DND-41 (cell line): ENCODE measurements around the gene MAGI1.

Experiments used
- ATAC-seq: fragments of 200-7000 bp; cut with Tn5 transposase; 3 replicates; pipeline ENCODE4 v1.9.1; 2021; ENCODE audit warnings: low read depth; ENCODE audit not compliant: insufficient read depth
- DNase-seq: peaks from one replicate; pipeline ENCODE4 v3.0.0-alpha.2; 2020
- H2AFZ ChIP-seq: 2 replicates; pipeline ENCODE4 v1.6.0; 2012; ENCODE audit warnings: low read depth, low read length
- H3K27ac ChIP-seq: 2 replicates; pipeline ENCODE4 v1.5.1; 2012; ENCODE audit warnings: low read length, inconsistent platforms
- H3K27me3 ChIP-seq: fragments of 200-600 bp; sonication (generic); 2 replicates; pipeline ENCODE4 v1.6.0; 2012; ENCODE audit warnings: low read length, mild to moderate bottlenecking, inconsistent platforms; ENCODE audit not compliant: insufficient read depth, poor library complexity
- H3K36me3 ChIP-seq: 2 replicates; pipeline ENCODE4 v1.5.1; 2012; ENCODE audit warnings: low read length, inconsistent platforms; ENCODE audit not compliant: insufficient read depth
- H3K4me1 ChIP-seq: 2 replicates; pipeline ENCODE4 v1.5.1; 2012; ENCODE audit warnings: mild to moderate bottlenecking, low read length; ENCODE audit not compliant: insufficient read depth
- H3K4me2 ChIP-seq: 2 replicates; pipeline ENCODE4 v1.6.0; 2012; ENCODE audit warnings: mild to moderate bottlenecking, moderate library complexity, low read length, inconsistent platforms; ENCODE audit not compliant: insufficient read depth
- H3K4me3 ChIP-seq, 2 experiments: fragments of 200-600 bp in 1 of 2; shearing (Covaris generic) in 1 of 2; 2 replicates each; pipeline ENCODE4 v1.5.1; 2012 to 2016; ENCODE audit warnings: inconsistent platforms in 2 of 2, low read length in 2 of 2, mild to moderate bottlenecking in 2 of 2, low read depth in 1 of 2, moderate library complexity in 1 of 2
- H3K79me2 ChIP-seq: 2 replicates; pipeline ENCODE4 v1.6.0; 2012; ENCODE audit warnings: low read length, inconsistent platforms; ENCODE audit not compliant: insufficient read depth
- H3K9ac ChIP-seq: 2 replicates; pipeline ENCODE4 v1.6.0; 2012; ENCODE audit warnings: low read depth, mild to moderate bottlenecking, inconsistent platforms, low read length, moderate library complexity
- H3K9me3 ChIP-seq: 2 replicates; pipeline ENCODE4 v1.5.1; 2012; ENCODE audit warnings: low read length, moderate library complexity, mild to moderate bottlenecking, inconsistent platforms; ENCODE audit not compliant: insufficient read depth, severe bottlenecking
- H4K20me1 ChIP-seq: 2 replicates; pipeline ENCODE4 v1.6.0; 2012; ENCODE audit warnings: low read length; ENCODE audit not compliant: insufficient read depth
- EZH2 ChIP-seq: IDR thresholded peaks from 3 replicates; pipeline ENCODE4 v1.6.1; 2012; ENCODE audit warnings: borderline replicate concordance, low read depth, mild to moderate bottlenecking, moderate library complexity, low read length, inconsistent platforms; ENCODE audit not compliant: severe bottlenecking
- TF ChIP-seq, protein P1 (sequence below): IDR thresholded peaks from 2 replicates; pipeline ENCODE4 v1.5.1; 2012; ENCODE audit warnings: borderline replicate concordance, low read length, moderate library complexity, mild to moderate bottlenecking; ENCODE audit not compliant: poor library complexity, severe bottlenecking; ENCODE audit errors: extremely low read depth

Gene MAGI1

DNA sequence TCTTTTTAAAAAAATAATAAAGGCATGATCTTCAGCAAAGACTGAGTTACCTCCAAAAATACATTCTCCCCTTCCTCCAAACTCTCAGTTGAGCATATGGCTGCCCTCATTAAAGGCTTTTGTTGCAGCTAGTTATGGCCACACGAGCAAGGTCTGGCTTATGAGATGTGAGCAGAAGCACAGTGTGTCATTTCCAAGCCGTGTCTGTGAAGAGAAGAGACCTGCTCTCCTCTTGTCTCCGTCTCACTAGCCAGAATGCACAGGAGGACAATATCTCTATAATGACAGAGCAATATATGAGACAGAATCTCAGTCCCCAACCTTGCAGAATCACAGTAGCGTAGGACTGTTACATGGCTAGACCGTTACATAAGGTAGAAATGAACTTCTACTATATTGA lies 152.3 kb downstream of the MAGI1 start:
- no peak for DNase-seq
- H3K79me2 ChIP-seq: no peaks in the 10 kb centered on the region

DNA sequence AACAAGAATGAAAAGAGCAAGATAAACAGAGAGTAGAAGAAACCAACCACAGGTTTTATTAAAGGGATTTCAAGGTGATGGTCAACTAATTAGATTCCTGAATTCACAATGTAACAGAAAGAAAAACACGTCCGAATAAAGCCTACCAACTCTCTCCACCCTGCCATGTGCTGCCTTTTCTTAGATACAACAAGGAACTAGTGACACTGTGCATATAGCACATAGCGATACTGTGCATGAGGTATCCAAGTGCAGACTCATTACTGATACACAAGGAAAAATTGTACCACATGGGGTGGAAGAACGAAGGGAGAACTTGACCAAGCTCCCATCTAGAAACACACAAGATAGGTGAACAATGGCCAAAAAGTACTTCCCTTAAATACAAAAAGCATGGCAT lies 154.6 kb downstream of the MAGI1 start:
- no peak overlapping the region for H3K4me2 ChIP-seq
- no peak overlapping the region for H3K4me3 ChIP-seq
- no peaks in the 10 kb centered on the region for H3K79me2 ChIP-seq
- no peak overlapping the region for H3K27ac ChIP-seq
- H3K4me1 ChIP-seq: no peaks in the 10 kb centered on the region
- no peaks in the 10 kb centered on the region for H3K27me3 ChIP-seq
- ATAC-seq: no peak
- DNase-seq: no peak
- no peaks in the 10 kb centered on the region for H4K20me1 ChIP-seq
- no peaks in the 10 kb centered on the region for H3K36me3 ChIP-seq
- H3K9me3 ChIP-seq: no peaks in the 10 kb centered on the region
- H3K9ac ChIP-seq: no peak overlapping the region
- no peak for TF ChIP-seq EZH2
- no peak overlapping the region for H2AFZ ChIP-seq

More for the DNA sequence above, 152.3 kb downstream of the MAGI1 start:
- Histone ChIP-seq H3K36me3 (no peaks in the 10 kb centered on the region), H2AFZ (no peak overlapping the region), H3K27ac (no peak overlapping the region), H3K4me2 (no peak overlapping the region), H3K9me3 (no peaks in the 10 kb centered on the region), H3K9ac (no peak overlapping the region), H4K20me1 (no peaks in the 10 kb centered on the region), H3K27me3 (no peaks in the 10 kb centered on the region), H3K4me3 (no peak overlapping the region), H3K4me1 (no peaks in the 10 kb centered on the region)
- TF ChIP-seq, protein P1, sequence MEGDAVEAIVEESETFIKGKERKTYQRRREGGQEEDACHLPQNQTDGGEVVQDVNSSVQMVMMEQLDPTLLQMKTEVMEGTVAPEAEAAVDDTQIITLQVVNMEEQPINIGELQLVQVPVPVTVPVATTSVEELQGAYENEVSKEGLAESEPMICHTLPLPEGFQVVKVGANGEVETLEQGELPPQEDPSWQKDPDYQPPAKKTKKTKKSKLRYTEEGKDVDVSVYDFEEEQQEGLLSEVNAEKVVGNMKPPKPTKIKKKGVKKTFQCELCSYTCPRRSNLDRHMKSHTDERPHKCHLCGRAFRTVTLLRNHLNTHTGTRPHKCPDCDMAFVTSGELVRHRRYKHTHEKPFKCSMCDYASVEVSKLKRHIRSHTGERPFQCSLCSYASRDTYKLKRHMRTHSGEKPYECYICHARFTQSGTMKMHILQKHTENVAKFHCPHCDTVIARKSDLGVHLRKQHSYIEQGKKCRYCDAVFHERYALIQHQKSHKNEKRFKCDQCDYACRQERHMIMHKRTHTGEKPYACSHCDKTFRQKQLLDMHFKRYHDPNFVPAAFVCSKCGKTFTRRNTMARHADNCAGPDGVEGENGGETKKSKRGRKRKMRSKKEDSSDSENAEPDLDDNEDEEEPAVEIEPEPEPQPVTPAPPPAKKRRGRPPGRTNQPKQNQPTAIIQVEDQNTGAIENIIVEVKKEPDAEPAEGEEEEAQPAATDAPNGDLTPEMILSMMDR: no peak
- no peak for TF ChIP-seq EZH2
- ATAC-seq: no peak

DNA sequence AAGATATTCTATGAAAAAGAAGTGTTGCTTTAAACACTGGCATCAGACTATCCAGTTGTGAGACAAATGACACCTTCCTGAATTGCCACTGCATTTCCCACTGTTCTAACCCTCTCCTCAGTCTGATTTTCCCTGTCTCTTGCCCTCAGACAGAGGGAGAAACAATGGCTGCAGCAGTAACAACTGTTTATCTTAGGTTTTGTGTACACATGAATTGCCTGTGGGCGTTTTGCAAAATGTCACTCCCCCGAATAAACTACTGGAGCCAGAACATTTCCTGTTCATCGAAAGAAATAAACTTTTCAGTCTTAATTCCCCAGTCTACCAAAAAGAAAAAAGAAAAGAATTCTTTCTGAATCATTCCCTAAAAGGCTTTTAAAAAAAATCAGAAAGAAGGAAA lies 155.1 kb downstream of the MAGI1 start:
- H4K20me1 ChIP-seq: no peaks in the 10 kb centered on the region
- DNase-seq: no peak
- no peak overlapping the region for H3K27ac ChIP-seq
- TF ChIP-seq EZH2: no peak
- TF ChIP-seq, protein P1: no peak
- H3K9ac ChIP-seq: no peak overlapping the region
- H2AFZ ChIP-seq: no peak overlapping the region
- H3K4me2 ChIP-seq: no peak overlapping the region
- no peaks in the 10 kb centered on the region for H3K27me3 ChIP-seq
- no peaks in the 10 kb centered on the region for H3K79me2 ChIP-seq
- ATAC-seq: no peak
- H3K36me3 ChIP-seq: no peaks in the 10 kb centered on the region
- H3K9me3 ChIP-seq: no peaks in the 10 kb centered on the region
- no peak overlapping the region for H3K4me3 ChIP-seq
- no peaks in the 10 kb centered on the region for H3K4me1 ChIP-seq

DNA sequence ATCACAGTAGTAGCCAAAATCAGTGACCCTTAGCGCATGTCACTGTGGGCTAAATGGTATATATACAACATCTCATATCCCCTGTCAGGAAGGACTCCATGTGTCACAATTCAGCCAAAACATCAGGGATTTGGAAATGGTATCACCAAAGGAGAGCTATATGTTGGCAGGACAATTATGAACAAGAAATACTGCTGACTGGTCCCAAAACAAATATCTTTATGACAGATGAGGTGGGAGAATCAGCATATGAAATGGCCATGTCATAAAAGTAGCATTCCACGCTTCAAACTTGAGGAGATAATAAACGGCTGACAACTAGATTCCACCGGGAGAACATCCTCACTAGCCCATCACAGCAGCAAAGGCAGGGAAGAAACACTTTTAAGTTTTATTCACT lies 158.4 kb downstream of the MAGI1 start:
- no peak overlapping the region for H2AFZ ChIP-seq
- no peak overlapping the region for H3K27ac ChIP-seq
- H3K9ac ChIP-seq: no peak overlapping the region
- H3K9me3 ChIP-seq: no peaks in the 10 kb centered on the region
- H3K36me3 ChIP-seq: no peaks in the 10 kb centered on the region
- no peaks in the 10 kb centered on the region for H3K27me3 ChIP-seq
- no peak for DNase-seq
- H3K4me3 ChIP-seq: no peak overlapping the region
- no peaks in the 10 kb centered on the region for H4K20me1 ChIP-seq
- ATAC-seq: no peak
- H3K79me2 ChIP-seq: no peaks in the 10 kb centered on the region
- TF ChIP-seq EZH2: no peak
- TF ChIP-seq, protein P1: no peak
- no peaks in the 10 kb centered on the region for H3K4me1 ChIP-seq
- H3K4me2 ChIP-seq: no peak overlapping the region
